Measurements from ENCODE around the gene CLEC4G.

- TF ChIP-seq CTCF (conservative IDR thresholded peaks at IDR 0.05 in 1 of 2, IDR thresholded peaks at IDR 0.05 in 1 of 2; ENCODE audit: extremely low read depth in 1 of 2, insufficient read depth in 1 of 2, low read depth in 1 of 2, low read length in 2 of 2) (no peak), EZH2 (IDR thresholded peaks at IDR 0.05; ENCODE audit: borderline replicate concordance, low read length) (no peak)
These were observed 2.1 kb downstream of the CLEC4G start for GRCh38 chr19:7729831-7730285.

All from mammary epithelial cell (primary cell).